SU-DHL-6 (cell line): ENCODE measurements around the gene RSBN1L.

Experiments used
- EZH2phosphoT487 ChIP-seq: fragments of 200-600 bp; sonication (generic), shearing (Covaris generic); conservative IDR thresholded peaks from 2 replicates; pipeline ENCODE4 v1.6.1; 2018; ENCODE audit warnings: mild to moderate bottlenecking, antibody characterized with exemption, low read length, moderate library complexity, mixed read lengths
- TF ChIP-seq, protein P1 (sequence below): fragments of 200-600 bp; sonication (generic); IDR thresholded peaks from one replicate; pipeline ENCODE4 v1.5.1; 2017; ENCODE audit warnings: antibody characterized with exemption, mild to moderate bottlenecking, low read length, moderate library complexity; ENCODE audit not compliant: insufficient read depth, poor library complexity, severe bottlenecking

- TF ChIP-seq, protein P1, sequence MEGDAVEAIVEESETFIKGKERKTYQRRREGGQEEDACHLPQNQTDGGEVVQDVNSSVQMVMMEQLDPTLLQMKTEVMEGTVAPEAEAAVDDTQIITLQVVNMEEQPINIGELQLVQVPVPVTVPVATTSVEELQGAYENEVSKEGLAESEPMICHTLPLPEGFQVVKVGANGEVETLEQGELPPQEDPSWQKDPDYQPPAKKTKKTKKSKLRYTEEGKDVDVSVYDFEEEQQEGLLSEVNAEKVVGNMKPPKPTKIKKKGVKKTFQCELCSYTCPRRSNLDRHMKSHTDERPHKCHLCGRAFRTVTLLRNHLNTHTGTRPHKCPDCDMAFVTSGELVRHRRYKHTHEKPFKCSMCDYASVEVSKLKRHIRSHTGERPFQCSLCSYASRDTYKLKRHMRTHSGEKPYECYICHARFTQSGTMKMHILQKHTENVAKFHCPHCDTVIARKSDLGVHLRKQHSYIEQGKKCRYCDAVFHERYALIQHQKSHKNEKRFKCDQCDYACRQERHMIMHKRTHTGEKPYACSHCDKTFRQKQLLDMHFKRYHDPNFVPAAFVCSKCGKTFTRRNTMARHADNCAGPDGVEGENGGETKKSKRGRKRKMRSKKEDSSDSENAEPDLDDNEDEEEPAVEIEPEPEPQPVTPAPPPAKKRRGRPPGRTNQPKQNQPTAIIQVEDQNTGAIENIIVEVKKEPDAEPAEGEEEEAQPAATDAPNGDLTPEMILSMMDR: no peak
- no peak for TF ChIP-seq EZH2phosphoT487
Observed at GRCh38 chr7:77806425-77806824, 110.2 kb downstream of the RSBN1L start.
